Activated T-helper 2 cell treated with anti-CD3 and anti-CD28 coated beads, Interferon-gamma antibody, Interleukin-2, Interleukin-4, amounts not matched to agents 10 μg/mL and 5 μg/mL and 100 μg/mL, durations not matched to agents 14 hours and 24 hours and 36 hours (primary cell): ENCODE data around the gene SLC25A46. TPM values are rescaled to one million over a fixed set of nuclear protein-coding genes. Genes with fewer than 3 reads are reported as not detected.
"Not testable (repeated sequence)": the region's sequence is repeated elsewhere in the genome, so short reads cannot be mapped to it uniquely, and the experiment has no call there.

Experiments
- DNase-seq: peaks from one replicate; pipeline ENCODE4 v3.0.0; 2021; ENCODE audit warnings: low spot score
- H3K27ac Mint-ChIP-seq: one replicate; pipeline ENCODE4 v1.8.0; 2021; ENCODE audit warnings: mixed read lengths
- H3K27me3 Mint-ChIP-seq: one replicate; pipeline ENCODE4 v1.8.0; 2021; ENCODE audit warnings: low read depth, mixed read lengths
- H3K36me3 Mint-ChIP-seq: one replicate; pipeline ENCODE4 v1.8.0; 2021; ENCODE audit warnings: low read depth, mixed read lengths
- H3K4me1 Mint-ChIP-seq: one replicate; pipeline ENCODE4 v1.8.0; 2021; ENCODE audit warnings: low read depth, mixed read lengths
- H3K4me3 Mint-ChIP-seq: one replicate; pipeline ENCODE4 v1.8.0; 2021; ENCODE audit warnings: low read depth, mild to moderate bottlenecking, moderate library complexity, mixed read lengths
- H3K9me3 Mint-ChIP-seq: one replicate; pipeline ENCODE4 v1.8.0; 2021; ENCODE audit warnings: mixed read lengths
- intact Hi-C: fragments of 100-400 bp; cut with micrococcal nuclease; formaldehyde crosslinking; loops from one replicate; pipeline ENCODE4 v1.15.1; 2023
- total RNA-seq: library from RNA; stranded (reverse); gene quantifications from 2 replicates; pipeline ENCODE4 v1.2.3, GENCODE V29; 2022

The SLC25A46 gene
- total RNA-seq, 1 donor from 2014 or later = 44.8 TPM

- DNase-seq = no peak
- H3K9me3 Mint-ChIP-seq = no peaks in the 10 kb centered on the region
- peaks cover 33% of the 10 kb centered on the region for H3K27me3 Mint-ChIP-seq
- peaks cover 2% of the 10 kb centered on the region for H3K4me1 Mint-ChIP-seq
- peaks cover 4% of the 10 kb centered on the region for H3K36me3 Mint-ChIP-seq
- intact Hi-C loops = no loop called here
- no peak overlapping the region for H3K27ac Mint-ChIP-seq
- H3K4me3 Mint-ChIP-seq = no peak overlapping the region
These were observed 30.3 kb downstream of the SLC25A46 start for GRCh38 chr5:110769000-110769681.

DNA sequence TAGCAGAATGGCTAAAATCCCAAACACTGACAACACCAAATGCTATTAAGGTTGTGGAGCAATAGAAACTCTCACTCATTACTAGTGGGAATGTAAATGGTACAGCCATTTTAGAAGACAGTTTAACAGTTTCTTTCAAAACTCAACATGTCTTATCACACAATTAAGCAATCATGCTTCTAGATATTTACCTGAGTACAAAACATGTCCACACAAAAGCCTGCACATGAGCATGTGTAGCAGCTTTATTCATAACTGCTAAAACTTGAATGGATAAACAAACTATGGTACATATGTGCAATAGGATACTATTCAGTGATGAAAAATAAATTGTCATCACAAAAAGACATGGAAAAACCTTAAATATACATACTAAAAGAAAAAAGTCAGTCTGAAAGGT, 31.5 kb downstream of the SLC25A46 start:
- no peaks in the 10 kb centered on the region for H3K9me3 Mint-ChIP-seq
- no peak overlapping the region for H3K4me3 Mint-ChIP-seq
- peaks cover 2% of the 10 kb centered on the region for H3K4me1 Mint-ChIP-seq
- no peak for DNase-seq
- no peak overlapping the region for H3K27ac Mint-ChIP-seq
- no peaks in the 10 kb centered on the region for H3K36me3 Mint-ChIP-seq
- H3K27me3 Mint-ChIP-seq = peaks cover 33% of the 10 kb centered on the region
- intact Hi-C loops = no loop called here

- peaks cover 6% of the 10 kb centered on the region for H3K9me3 Mint-ChIP-seq
- no peaks in the 10 kb centered on the region for H3K36me3 Mint-ChIP-seq
- DNase-seq = no peak
- H3K4me3 Mint-ChIP-seq = no peak overlapping the region
- H3K27ac Mint-ChIP-seq = no peak overlapping the region
- H3K4me1 Mint-ChIP-seq = peaks cover 11% of the 10 kb centered on the region
- intact Hi-C loops = no loop called here
- peaks cover 1% of the 10 kb centered on the region for H3K27me3 Mint-ChIP-seq
These were observed 46.1 kb downstream of the SLC25A46 start for GRCh38 chr5:110784901-110785300.

DNA sequence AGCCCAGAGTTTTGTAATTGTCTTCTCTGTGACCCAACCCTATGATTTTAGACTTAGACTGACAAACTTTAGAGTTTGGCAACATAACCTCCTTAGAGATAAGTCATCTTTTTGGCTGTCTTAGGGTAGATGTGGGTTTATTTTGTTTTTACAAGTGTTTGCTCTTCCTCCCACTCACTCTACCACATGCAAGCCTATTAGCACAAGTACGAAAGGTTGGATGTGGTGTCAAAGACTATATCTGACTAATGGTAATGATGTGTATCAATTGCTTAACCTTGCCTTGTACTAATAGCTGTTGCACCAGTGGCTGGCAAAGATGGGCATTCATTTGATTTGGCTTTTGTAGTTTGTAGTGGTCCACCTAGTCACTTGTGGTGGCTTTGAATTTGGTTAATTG, 46.5 kb downstream of the SLC25A46 start:
- no peak overlapping the region for H3K4me3 Mint-ChIP-seq
- no peak overlapping the region for H3K27ac Mint-ChIP-seq
- intact Hi-C loops = no loop called here
- DNase-seq = no peak
- peaks cover 11% of the 10 kb centered on the region for H3K4me1 Mint-ChIP-seq
- H3K36me3 Mint-ChIP-seq = no peaks in the 10 kb centered on the region
- peaks cover 6% of the 10 kb centered on the region for H3K9me3 Mint-ChIP-seq
- H3K27me3 Mint-ChIP-seq = peaks cover 3% of the 10 kb centered on the region

- H3K9me3 Mint-ChIP-seq, H3K27ac Mint-ChIP-seq, H3K4me3 Mint-ChIP-seq, DNase-seq, H3K36me3 Mint-ChIP-seq, H3K27me3 Mint-ChIP-seq, intact Hi-C loops: not testable (repeated sequence)
- H3K4me1 Mint-ChIP-seq = peaks cover 11% of the 10 kb centered on the region
These were observed 49.2 kb downstream of the SLC25A46 start for GRCh38 chr5:110788006-110788405.

- Mint-ChIP-seq H3K27me3 (peaks cover 9% of the 10 kb centered on the region), H3K4me1 (peaks cover under 1% of the 10 kb centered on the region), H3K27ac (no peak overlapping the region), H3K9me3 (peaks cover 6% of the 10 kb centered on the region), H3K4me3 (no peak overlapping the region), H3K36me3 (no peaks in the 10 kb centered on the region)
- intact Hi-C loops = no loop called here
- DNase-seq = no peak
These were observed 51.9 kb downstream of the SLC25A46 start for GRCh38 chr5:110790673-110791072.

DNA sequence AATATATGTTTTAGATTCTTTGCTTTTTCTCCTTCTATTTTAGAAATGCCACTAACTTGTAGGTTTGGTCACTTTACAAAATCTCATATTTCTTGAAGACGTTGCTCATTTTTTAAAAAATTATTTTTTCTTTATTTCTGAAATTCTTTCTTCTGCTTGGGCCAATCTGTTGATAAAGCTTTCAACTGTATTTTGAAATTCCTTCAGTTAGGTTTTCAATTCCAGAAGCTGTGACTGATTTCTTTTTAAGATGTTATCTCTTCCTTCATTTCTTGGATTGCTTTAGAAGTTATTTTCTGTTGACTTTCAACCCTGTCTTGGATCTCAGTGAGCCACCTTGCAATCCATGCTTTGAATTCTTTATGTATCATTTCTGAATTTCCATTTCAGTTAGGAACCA, 64.2 kb downstream of the SLC25A46 start:
- no peak overlapping the region for H3K27ac Mint-ChIP-seq
- no peak overlapping the region for H3K4me3 Mint-ChIP-seq
- H3K4me1 Mint-ChIP-seq = no peaks in the 10 kb centered on the region
- no peak for DNase-seq
- intact Hi-C loops = no loop called here
- H3K27me3 Mint-ChIP-seq = peaks cover 2% of the 10 kb centered on the region
- H3K9me3 Mint-ChIP-seq = peaks cover 35% of the 10 kb centered on the region
- no peaks in the 10 kb centered on the region for H3K36me3 Mint-ChIP-seq

- no peak for DNase-seq
- Mint-ChIP-seq H3K9me3 (peaks cover 35% of the 10 kb centered on the region), H3K36me3 (no peaks in the 10 kb centered on the region), H3K4me3 (no peak overlapping the region), H3K27me3 (peaks cover 2% of the 10 kb centered on the region), H3K4me1 (no peaks in the 10 kb centered on the region), H3K27ac (no peak overlapping the region)
- intact Hi-C loops = no loop called here
These were observed 64.9 kb downstream of the SLC25A46 start for GRCh38 chr5:110803467-110804326.

- H3K4me3 Mint-ChIP-seq = no peak overlapping the region
- intact Hi-C loops = no loop called here
These were observed 68.4 kb downstream of the SLC25A46 start for GRCh38 chr5:110807169-110807568.

GRCh38 chr5:110809006-110809405, 70.2 kb downstream of the SLC25A46 start:
- DNase-seq = no peak
- Mint-ChIP-seq H3K4me1 (no peaks in the 10 kb centered on the region), H3K36me3 (no peaks in the 10 kb centered on the region), H3K27ac (no peak overlapping the region), H3K9me3 (peaks cover 11% of the 10 kb centered on the region), H3K27me3 (no peaks in the 10 kb centered on the region), H3K4me3 (no peak overlapping the region)
- intact Hi-C loops = no loop called here

More at GRCh38 chr5:110807169-110807568, 68.4 kb downstream of the SLC25A46 start:
- no peak for DNase-seq
- no peaks in the 10 kb centered on the region for H3K36me3 Mint-ChIP-seq
- no peak overlapping the region for H3K27ac Mint-ChIP-seq
- H3K4me1 Mint-ChIP-seq = no peaks in the 10 kb centered on the region
- peaks cover 24% of the 10 kb centered on the region for H3K9me3 Mint-ChIP-seq
- H3K27me3 Mint-ChIP-seq = no peaks in the 10 kb centered on the region

Other genes with a start within 250 kb of the SLC25A46 start
- gene TMEM232, start 12.3 kb upstream of the SLC25A46 start, total RNA-seq = 0.80 and 1.1 TPM in 2 replicates